Measurements from ENCODE around the gene FAM156B. TPM values are rescaled to one million over a fixed set of nuclear protein-coding genes. Genes with fewer than 3 reads are reported as not detected.
"Not testable (repeated sequence)": the region's sequence is repeated elsewhere in the genome, so short reads cannot be mapped to it uniquely, and the experiment has no call there.

FAM156B gene
- 10 to 100 TPM in 1 of 2 donors, 1 to 10 TPM in 1; 6.7 to 17.1 TPM for total RNA-seq

DNA sequence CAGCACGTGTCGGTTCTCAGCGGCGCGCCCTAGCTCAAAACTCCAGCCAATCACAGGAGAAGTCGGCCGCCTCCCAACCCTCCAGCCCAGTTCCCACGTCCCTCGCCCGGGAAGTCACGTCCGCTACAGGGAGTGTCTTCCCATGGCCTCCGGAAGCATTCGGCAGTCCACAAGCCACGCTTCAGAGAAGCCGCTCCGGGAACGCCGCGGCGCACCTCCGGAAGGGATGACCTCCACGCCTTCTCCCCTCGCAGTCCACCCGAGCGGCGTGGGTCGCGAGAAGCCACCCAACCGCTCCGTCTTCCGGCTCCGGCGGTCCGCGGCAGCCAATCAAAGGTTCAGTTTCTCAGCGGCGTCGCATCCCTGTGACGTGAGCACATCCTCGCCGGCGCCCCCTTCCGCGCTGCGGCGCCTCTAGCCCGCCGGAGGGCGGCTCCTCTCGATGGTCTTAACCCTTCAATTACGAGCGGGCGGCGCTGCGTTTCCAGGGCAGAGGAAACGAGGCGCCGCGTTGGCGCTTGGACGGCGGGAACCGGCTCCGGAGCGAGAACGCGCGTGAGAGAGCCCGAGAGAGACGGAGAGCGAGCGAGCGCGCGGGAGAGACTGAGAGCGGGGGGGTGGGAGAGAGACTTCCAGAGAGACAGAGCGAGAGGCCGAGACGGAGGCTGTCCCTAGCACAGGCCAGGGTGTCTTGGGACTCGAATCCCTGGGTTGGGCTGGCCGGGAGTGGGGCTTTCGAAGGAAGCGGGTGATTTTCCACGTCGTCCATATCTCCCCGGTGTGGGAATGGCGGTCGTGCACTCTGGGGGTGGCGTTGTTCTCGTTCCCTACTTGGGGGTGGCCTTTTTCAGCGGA, at the start of gene FAM156B:
TSS of gene FAM156B (plus strand) at position 476 of the 855 bp plus-strand sequence. CDS start 9,896 bp downstream, outside the sequence.
- H3K9me3 ChIP-seq; intact Hi-C loops (cut with DNase I); H3K27ac ChIP-seq; H3K4me1 ChIP-seq; H3K9ac ChIP-seq (ENCODE audit: low read depth in 2 of 2, low read length in 2 of 2); H3K4me3 ChIP-seq; H3K27me3 ChIP-seq; H3K36me3 ChIP-seq; DNase-seq: not testable (repeated sequence)

DNA sequence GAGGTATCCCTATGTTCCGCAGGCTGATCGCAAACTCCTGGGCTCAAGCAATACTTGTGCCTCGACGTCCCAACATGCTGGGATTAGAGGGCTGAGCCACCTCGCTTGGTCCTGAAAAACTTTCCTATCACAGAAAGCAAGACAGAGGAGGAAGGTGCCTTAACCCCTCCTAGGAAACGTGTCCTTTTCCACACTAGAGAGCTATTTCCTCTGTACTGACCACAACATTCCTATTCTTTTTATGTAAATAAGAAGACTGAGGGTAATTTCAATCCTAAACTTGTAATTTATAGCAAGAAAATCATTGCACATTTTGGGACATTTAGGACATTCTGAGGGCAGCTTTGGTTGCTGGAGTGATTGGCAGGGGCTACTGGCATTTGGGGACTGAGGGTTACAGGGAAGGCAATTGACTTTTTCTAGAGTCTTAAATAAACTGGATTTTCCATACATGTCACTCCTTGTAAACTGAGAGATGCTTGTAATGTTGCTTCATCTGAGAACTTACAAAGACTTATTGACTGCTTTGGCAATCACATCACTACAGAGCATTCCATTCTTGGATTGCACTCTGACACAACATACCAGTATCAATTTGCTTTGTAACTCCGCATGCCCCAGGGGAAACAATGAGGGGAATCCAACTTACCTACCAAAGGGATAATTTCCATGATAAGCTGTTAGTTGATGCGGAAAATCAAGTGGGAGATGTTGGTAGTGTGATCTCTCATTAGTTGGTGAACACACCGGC, 44.8 kb upstream of the FAM156B start:
- intact Hi-C loops (cut with DNase I): no loop called here
- Histone ChIP-seq H3K27me3 (peaks cover 3% of the 10 kb centered on the region), H3K27ac (no peak overlapping the region), H3K4me3 (no peak overlapping the region), H3K9me3 (no peaks in the 10 kb centered on the region), H3K36me3 (no peaks in the 10 kb centered on the region), H3K4me1 (no peaks in the 10 kb centered on the region), H3K9ac (ENCODE audit: low read depth in 2 of 2, low read length in 2 of 2) (no peak overlapping the region)
- DNase-seq: no peak
- no peak for TF ChIP-seq CTCF (IDR thresholded peaks at IDR 0.05)

- H3K4me1 ChIP-seq; H3K36me3 ChIP-seq; H3K27me3 ChIP-seq; H3K27ac ChIP-seq; H3K4me3 ChIP-seq; H3K9ac ChIP-seq (ENCODE audit: low read depth in 2 of 2, low read length in 2 of 2); intact Hi-C loops (cut with DNase I); H3K9me3 ChIP-seq; DNase-seq: not testable (repeated sequence)
Measured at GRCh38 chrX:52856991-52857525, 40.1 kb upstream of the FAM156B start.

GRCh38 chrX:52865343-52865998, 31.7 kb upstream of the FAM156B start:
- no peaks in the 10 kb centered on the region for H3K4me1 ChIP-seq
- intact Hi-C loops (cut with DNase I): no loop called here
- H3K9ac ChIP-seq (ENCODE audit: low read depth in 2 of 2, low read length in 2 of 2): no peak overlapping the region
- H3K27me3 ChIP-seq: no peaks in the 10 kb centered on the region
- H3K36me3 ChIP-seq: no peaks in the 10 kb centered on the region
- no peak overlapping the region for H3K4me3 ChIP-seq
- H3K27ac ChIP-seq: no peak overlapping the region
- TF ChIP-seq CTCF (IDR thresholded peaks at IDR 0.05): no peak
- no peak for DNase-seq
- no peaks in the 10 kb centered on the region for H3K9me3 ChIP-seq

GRCh38 chrX:52867610-52868348, 29.4 kb upstream of the FAM156B start, which contains the start of gene XAGE3:
Gene XAGE3, minus strand, starts transcription at chrX:52868083. Its CDS starts 950 bp downstream, at chrX:52867133.
- Histone ChIP-seq H3K4me3 (no peak within 1 kb of the TSS), H3K36me3 (no peaks in the 10 kb centered on the region), H3K27me3 (no peaks in the 10 kb centered on the region), H3K9me3 (no peaks in the 10 kb centered on the region), H3K4me1 (no peaks in the 10 kb centered on the region), H3K9ac (ENCODE audit: low read depth in 2 of 2, low read length in 2 of 2) (no peak within 1 kb of the TSS), H3K27ac (no peak within 1 kb of the TSS)
- intact Hi-C loops (cut with DNase I): no loop called here
- TF ChIP-seq CTCF (IDR thresholded peaks at IDR 0.05): no peak
- DNase-seq: no peak

Data from colonic mucosa (tissue), 4 donors.